ENCODE data around the gene NCOA7. TPM values are rescaled to one million over a fixed set of nuclear protein-coding genes. Genes with fewer than 3 reads are reported as not detected.

The NCOA7 gene
- total and polyA plus RNA-seq, 9 of the 15 experiments (the other 6 are each of a cell fraction or from before 2014, with no cell fraction given) = 5.8 to 14.6 (median 9.3) TPM

GRCh38 chr6:125956506-125957390, 166.0 kb downstream of the NCOA7 start, which contains the start of gene HINT3 (continued):
- TF ChIP-seq PRDM10 (IDR thresholded peaks at IDR 0.05; ENCODE audit: partially characterized antibody) (peak; percentile 27), EGR1 (conservative IDR thresholded peaks at IDR 0.05) (peak; percentile 66), YBX1 (IDR thresholded peaks at IDR 0.05) (no peak), TFAM (CRISPR knock-in tag; conservative IDR thresholded peaks at IDR 0.05) (no peak), NR3C1 (CRISPR knock-in tag; IDR thresholded peaks at IDR 0.05) (peak; percentile 52; the same call in 1 of the 2 replicates), MTA2 (IDR thresholded peaks at IDR 0.05; ENCODE audit: low read depth) (no peak), HNRNPL (IDR thresholded peaks at IDR 0.05; ENCODE audit: low read depth, low read length) (no peak), CSDE1 (IDR thresholded peaks at IDR 0.05) (peak in 1 of 2 experiments; percentile 84; a peak in 1 of 4 replicates), ZNF764 (CRISPR knock-in tag; IDR thresholded peaks at IDR 0.05; ENCODE audit: low read depth) (no peak), IRF2 (CRISPR knock-in tag; IDR thresholded peaks at IDR 0.05) (no peak), ZEB2 (IDR thresholded peaks at IDR 0.05) (peak; percentile 28; the same call in 1 of the 2 replicates), BCOR (IDR thresholded peaks at IDR 0.05) (peak; percentile 48; the same call in 1 of the 2 replicates), ZNF212 (CRISPR knock-in tag; IDR thresholded peaks at IDR 0.05) (no peak), PPARD (CRISPR knock-in tag; IDR thresholded peaks at IDR 0.05) (no peak), BCL6 (CRISPR knock-in tag; IDR thresholded peaks at IDR 0.05) (no peak), TFAP4 (CRISPR knock-in tag; IDR thresholded peaks at IDR 0.05; ENCODE audit: borderline replicate concordance) (peak; percentile 91), CEBPG (CRISPR knock-in tag; IDR thresholded peaks at IDR 0.05) (no peak), CEBPG (tag; conservative IDR thresholded peaks at IDR 0.05 in 1 of 2, IDR thresholded peaks at IDR 0.05 in 1 of 2) (no peak), GTF2F1 (IDR thresholded peaks at IDR 0.05; ENCODE audit: low read depth, low read length) (0 out of 2 replicates have a peak, but pooled peaks have one; percentile 37), SAP30 (IDR thresholded peaks at IDR 0.05; ENCODE audit: borderline replicate concordance, insufficient read depth, low read depth, low read length, poor library complexity, severe bottlenecking) (no peak), ZNF165 (CRISPR knock-in tag; IDR thresholded peaks at IDR 0.05; ENCODE audit: borderline replicate concordance) (no peak), ARID1B (IDR thresholded peaks at IDR 0.05) (peak; percentile 59), STAT5B (CRISPR knock-in tag; IDR thresholded peaks at IDR 0.05) (no peak), ATF2 (CRISPR knock-in tag; IDR thresholded peaks at IDR 0.05) (no peak; the same call in 1 of the 2 replicates), TSC22D4 (tag; IDR thresholded peaks at IDR 0.05) (no peak)
